Liver (tissue), 9 donors: ENCODE measurements around the gene CDH15. TPM values are rescaled to one million over a fixed set of nuclear protein-coding genes. Genes with fewer than 3 reads are reported as not detected.

ENCODE experiments used
- DNase-seq: peaks from one replicate; pipeline ENCODE4 v3.0.0-alpha.2; 2017; ENCODE audit warnings: low spot score
- H3K27ac ChIP-seq, 2 donors: one replicate each; pipeline ENCODE4 v1.7.0; 2013; ENCODE audit warnings: inconsistent platforms in 2 of 2, low read length in 2 of 2, control low read depth in 1 of 2, low read depth in 1 of 2, mild to moderate bottlenecking in 1 of 2
- H3K27me3 ChIP-seq, 4 donors: one replicate each; pipeline versions ENCODE4 v1.6.1 to v1.7.0; 2013; ENCODE audit warnings: low read length in 3 of 4, inconsistent platforms in 1 of 4, mild to moderate bottlenecking in 1 of 4, moderate library complexity in 1 of 4; ENCODE audit not compliant: control insufficient read depth in 4 of 4, insufficient read depth in 4 of 4
- H3K36me3 ChIP-seq, 4 donors: one replicate each; pipeline versions ENCODE4 v1.6.1 to v1.7.0; 2013; ENCODE audit warnings: low read length in 3 of 4, mild to moderate bottlenecking in 3 of 4, low read depth in 1 of 4, moderate library complexity in 1 of 4; ENCODE audit not compliant: control insufficient read depth in 4 of 4, insufficient read depth in 3 of 4
- H3K4me1 ChIP-seq, 4 donors: one replicate each; pipeline versions ENCODE4 v1.6.1 to v1.7.0; 2013; ENCODE audit warnings: low read length in 3 of 4, mild to moderate bottlenecking in 3 of 4, moderate library complexity in 1 of 4; ENCODE audit not compliant: control insufficient read depth in 4 of 4, insufficient read depth in 4 of 4
- H3K4me3 ChIP-seq, 3 donors: one replicate each; pipeline versions ENCODE4 v1.6.1 to v1.7.0; 2013; ENCODE audit warnings: low read length in 3 of 3, control low read depth in 1 of 3, low read depth in 1 of 3, mild to moderate bottlenecking in 1 of 3
- H3K9ac ChIP-seq, 2 donors: one replicate each; pipeline ENCODE4 v1.7.0; 2013; ENCODE audit warnings: low read length in 2 of 2, mild to moderate bottlenecking in 2 of 2, moderate library complexity in 2 of 2, control low read depth in 1 of 2, low read depth in 1 of 2
- H3K9me3 ChIP-seq, 4 donors: one replicate each; pipeline versions ENCODE4 v1.6.1 to v1.7.0; 2013; ENCODE audit warnings: low read length in 3 of 4; ENCODE audit not compliant: control insufficient read depth in 4 of 4
- EGR1 ChIP-seq, 2 donors: IDR thresholded peaks; 2 replicates each; pipeline ENCODE4 v1.6.1; 2016 to 2018; ENCODE audit warnings: antibody characterized with exemption in 2 of 2, low read depth in 2 of 2
- GABPA ChIP-seq, 2 donors: IDR thresholded peaks in 1 of 2; conservative IDR thresholded peaks in 1 of 2; 2 replicates each; pipeline ENCODE4 v1.6.1; 2016; ENCODE audit warnings: antibody characterized with exemption in 2 of 2, mild to moderate bottlenecking in 1 of 2, moderate library complexity in 1 of 2
- HNF4G ChIP-seq: IDR thresholded peaks from 2 replicates; pipeline ENCODE4 v1.6.1; 2016; ENCODE audit warnings: antibody characterized with exemption
- JUND ChIP-seq, 2 donors: IDR thresholded peaks; 2 replicates each; pipeline ENCODE4 v1.6.1; 2016; ENCODE audit warnings: antibody characterized with exemption in 2 of 2
- RAD21 ChIP-seq, 2 donors: IDR thresholded peaks; 2 replicates each; pipeline ENCODE4 v1.6.1; 2016; ENCODE audit warnings: antibody characterized with exemption in 2 of 2, mild to moderate bottlenecking in 2 of 2
- REST ChIP-seq: IDR thresholded peaks from 2 replicates; pipeline ENCODE4 v1.6.1; 2016; ENCODE audit warnings: antibody characterized with exemption, mild to moderate bottlenecking
- SP1 ChIP-seq: IDR thresholded peaks from 2 replicates; pipeline ENCODE4 v1.6.1; 2018; ENCODE audit warnings: antibody characterized with exemption, mild to moderate bottlenecking
- TAF1 ChIP-seq: conservative IDR thresholded peaks from 2 replicates; pipeline ENCODE4 v1.6.1; 2016; ENCODE audit warnings: antibody characterized with exemption, mild to moderate bottlenecking
- YY1 ChIP-seq: IDR thresholded peaks from 2 replicates; pipeline ENCODE4 v1.6.1; 2016; ENCODE audit warnings: antibody characterized with exemption, mild to moderate bottlenecking
- WGBS: extraction: QIAGEN DNeasy Blood & Tissue Kit; methylation state at CpG from one replicate; pipeline ENCODE4 v1.1.7; 2013; 5-methylcytosine and 5-hydroxymethylcytosine counted together
- polyA plus RNA-seq, 2 donors: library from polyadenylated mRNA; stranded (reverse) in 1 of 2; unstranded in 1 of 2; fragments of 200-250 nt in 1 of 2; fragments of >200 nt in 1 of 2; fragmentation: Nextera tagmentation in 1 of 2; extraction: Ambion mirVana in 1 of 2; gene quantifications; one replicate each; pipeline versions ENCODE4 v1.2.1 to v1.2.3, GENCODE V29; 2013 to 2015
- total RNA-seq, 2 donors: library from RNA; depleted of rRNA; stranded (reverse); fragments of >200 nt; gene quantifications; one replicate each; pipeline ENCODE4 v1.2.3, GENCODE V29; 2014
- TF ChIP-seq, protein P1 (sequence below): fragments of 150-350 bp; IDR thresholded peaks from 2 replicates; pipeline ENCODE4 v1.5.1; 2017; ENCODE audit warnings: improper control_type of control experiment, low read depth, low read length; ENCODE audit not compliant: missing input control
- TF ChIP-seq, protein P2 (sequence below): IDR thresholded peaks from 2 replicates; pipeline ENCODE4 v1.6.1; 2016; ENCODE audit warnings: antibody characterized with exemption
- TF ChIP-seq, protein P3 (sequence below): IDR thresholded peaks from 2 replicates; pipeline ENCODE4 v1.6.1; 2016; ENCODE audit warnings: antibody characterized with exemption
- donor health status: healthy.
- donor health status: healthy.
- donor health status: healthy.
- donor health status: healthy.
- donor health status: healthy.

Gene CDH15
- total and polyA plus RNA-seq, 4 donors = 0.12 TPM; not detected in 3

DNA sequence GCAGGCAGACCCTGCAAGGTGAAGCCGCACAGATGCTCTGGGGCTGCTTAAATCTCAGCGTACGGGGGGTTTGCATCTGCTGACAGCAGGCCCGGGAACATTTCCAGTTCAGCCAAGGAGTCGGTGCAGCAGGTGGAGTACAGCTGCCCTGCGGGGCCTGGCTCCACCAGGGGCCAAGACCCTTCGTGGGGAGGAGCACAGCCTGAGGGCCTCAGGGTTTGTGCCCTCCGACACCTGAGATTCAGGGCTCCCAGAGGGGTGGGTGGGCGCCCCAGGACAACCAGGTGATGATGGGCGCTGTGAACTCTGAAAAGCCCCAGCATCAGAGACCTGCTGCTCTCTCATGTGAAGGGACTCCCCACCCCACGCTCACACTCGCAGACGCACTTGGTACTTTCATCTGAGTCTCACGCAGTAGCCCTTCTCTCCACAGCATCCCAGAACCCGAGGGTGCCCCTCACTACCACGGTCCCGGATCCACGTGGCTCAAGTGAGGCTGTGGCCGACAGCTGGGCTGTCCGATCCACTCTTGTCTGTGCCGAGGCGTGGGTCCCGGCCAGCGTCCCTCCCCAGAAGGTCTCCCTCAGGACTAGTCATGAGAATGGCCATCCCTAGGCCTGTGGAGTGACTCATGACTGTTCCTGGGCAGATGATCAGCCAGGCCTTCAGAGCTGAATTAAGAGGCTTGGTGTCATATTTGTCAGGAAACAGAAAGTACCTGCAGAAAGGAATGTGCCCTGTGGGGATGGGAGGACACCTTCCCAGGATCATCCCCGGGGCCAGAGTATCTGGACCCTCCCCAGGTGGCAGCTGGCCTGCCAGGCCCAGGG, 48.3 kb upstream of the CDH15 start:
- no peak for DNase-seq
- 90% methylated on average over 25 of the region's 25 CpGs for WGBS

More for the DNA sequence above, 48.3 kb upstream of the CDH15 start:
- Histone ChIP-seq H3K9ac (no peak overlapping the region), H3K4me3 (no peak overlapping the region), H3K36me3 (peaks cover 0 to 25% (median 5%) of the 10 kb centered on the region in 4 donors), H3K27me3 (no peaks in the 10 kb centered on the region), H3K27ac (no peak overlapping the region), H3K4me1 (peaks cover 3 to 5% (median 5%) of the 10 kb centered on the region in 4 donors), H3K9me3 (peaks cover 0 to 2% (median 0%) of the 10 kb centered on the region in 4 donors)
- no peak for TF ChIP-seq GABPA (IDR thresholded peaks at IDR 0.05 in 1 of 2, conservative IDR thresholded peaks at IDR 0.05 in 1 of 2)
- TF ChIP-seq EGR1 (IDR thresholded peaks at IDR 0.05; ENCODE audit: low read depth in 2 of 2) = no peak
- no peak for TF ChIP-seq YY1
- TF ChIP-seq, protein P1, sequence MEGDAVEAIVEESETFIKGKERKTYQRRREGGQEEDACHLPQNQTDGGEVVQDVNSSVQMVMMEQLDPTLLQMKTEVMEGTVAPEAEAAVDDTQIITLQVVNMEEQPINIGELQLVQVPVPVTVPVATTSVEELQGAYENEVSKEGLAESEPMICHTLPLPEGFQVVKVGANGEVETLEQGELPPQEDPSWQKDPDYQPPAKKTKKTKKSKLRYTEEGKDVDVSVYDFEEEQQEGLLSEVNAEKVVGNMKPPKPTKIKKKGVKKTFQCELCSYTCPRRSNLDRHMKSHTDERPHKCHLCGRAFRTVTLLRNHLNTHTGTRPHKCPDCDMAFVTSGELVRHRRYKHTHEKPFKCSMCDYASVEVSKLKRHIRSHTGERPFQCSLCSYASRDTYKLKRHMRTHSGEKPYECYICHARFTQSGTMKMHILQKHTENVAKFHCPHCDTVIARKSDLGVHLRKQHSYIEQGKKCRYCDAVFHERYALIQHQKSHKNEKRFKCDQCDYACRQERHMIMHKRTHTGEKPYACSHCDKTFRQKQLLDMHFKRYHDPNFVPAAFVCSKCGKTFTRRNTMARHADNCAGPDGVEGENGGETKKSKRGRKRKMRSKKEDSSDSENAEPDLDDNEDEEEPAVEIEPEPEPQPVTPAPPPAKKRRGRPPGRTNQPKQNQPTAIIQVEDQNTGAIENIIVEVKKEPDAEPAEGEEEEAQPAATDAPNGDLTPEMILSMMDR = no peak
- no peak for TF ChIP-seq JUND (IDR thresholded peaks at IDR 0.05)
- TF ChIP-seq HNF4G = no peak
- TF ChIP-seq, protein P2, sequence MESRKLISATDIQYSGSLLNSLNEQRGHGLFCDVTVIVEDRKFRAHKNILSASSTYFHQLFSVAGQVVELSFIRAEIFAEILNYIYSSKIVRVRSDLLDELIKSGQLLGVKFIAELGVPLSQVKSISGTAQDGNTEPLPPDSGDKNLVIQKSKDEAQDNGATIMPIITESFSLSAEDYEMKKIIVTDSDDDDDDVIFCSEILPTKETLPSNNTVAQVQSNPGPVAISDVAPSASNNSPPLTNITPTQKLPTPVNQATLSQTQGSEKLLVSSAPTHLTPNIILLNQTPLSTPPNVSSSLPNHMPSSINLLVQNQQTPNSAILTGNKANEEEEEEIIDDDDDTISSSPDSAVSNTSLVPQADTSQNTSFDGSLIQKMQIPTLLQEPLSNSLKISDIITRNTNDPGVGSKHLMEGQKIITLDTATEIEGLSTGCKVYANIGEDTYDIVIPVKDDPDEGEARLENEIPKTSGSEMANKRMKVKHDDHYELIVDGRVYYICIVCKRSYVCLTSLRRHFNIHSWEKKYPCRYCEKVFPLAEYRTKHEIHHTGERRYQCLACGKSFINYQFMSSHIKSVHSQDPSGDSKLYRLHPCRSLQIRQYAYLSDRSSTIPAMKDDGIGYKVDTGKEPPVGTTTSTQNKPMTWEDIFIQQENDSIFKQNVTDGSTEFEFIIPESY = no peak
- no peak for TF ChIP-seq SP1
- TF ChIP-seq TAF1 = no peak
- TF ChIP-seq, protein P3, sequence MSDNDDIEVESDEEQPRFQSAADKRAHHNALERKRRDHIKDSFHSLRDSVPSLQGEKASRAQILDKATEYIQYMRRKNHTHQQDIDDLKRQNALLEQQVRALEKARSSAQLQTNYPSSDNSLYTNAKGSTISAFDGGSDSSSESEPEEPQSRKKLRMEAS = no peak
- no peak for TF ChIP-seq REST
- TF ChIP-seq RAD21 (IDR thresholded peaks at IDR 0.05) = no peak
